Measurements from ENCODE around the gene YARS2.
"Not testable (repeated sequence)": the region's sequence is repeated elsewhere in the genome, so short reads cannot be mapped to it uniquely, and the experiment has no call there.

YARS2 gene

DNA sequence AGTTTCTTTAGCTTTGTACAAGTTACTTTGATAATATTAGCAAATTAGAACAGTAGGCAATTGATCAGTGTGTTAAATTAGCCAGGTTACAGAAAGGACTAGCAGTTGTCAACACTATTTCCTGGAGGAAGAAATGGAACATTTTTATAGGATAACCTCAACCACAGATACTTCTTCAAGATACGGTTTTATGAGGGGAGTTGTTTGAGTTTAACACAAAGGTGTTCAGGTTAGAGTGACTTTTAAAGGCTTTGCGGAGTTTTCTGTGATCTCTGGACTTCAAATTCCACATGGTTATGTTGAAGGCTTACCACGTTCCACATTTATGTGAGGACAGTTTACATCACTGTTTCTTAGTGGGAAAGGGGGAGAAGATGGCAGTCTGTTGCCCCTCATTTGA, 19.3 kb downstream of the YARS2 start:
- TF ChIP-seq, protein P1, sequence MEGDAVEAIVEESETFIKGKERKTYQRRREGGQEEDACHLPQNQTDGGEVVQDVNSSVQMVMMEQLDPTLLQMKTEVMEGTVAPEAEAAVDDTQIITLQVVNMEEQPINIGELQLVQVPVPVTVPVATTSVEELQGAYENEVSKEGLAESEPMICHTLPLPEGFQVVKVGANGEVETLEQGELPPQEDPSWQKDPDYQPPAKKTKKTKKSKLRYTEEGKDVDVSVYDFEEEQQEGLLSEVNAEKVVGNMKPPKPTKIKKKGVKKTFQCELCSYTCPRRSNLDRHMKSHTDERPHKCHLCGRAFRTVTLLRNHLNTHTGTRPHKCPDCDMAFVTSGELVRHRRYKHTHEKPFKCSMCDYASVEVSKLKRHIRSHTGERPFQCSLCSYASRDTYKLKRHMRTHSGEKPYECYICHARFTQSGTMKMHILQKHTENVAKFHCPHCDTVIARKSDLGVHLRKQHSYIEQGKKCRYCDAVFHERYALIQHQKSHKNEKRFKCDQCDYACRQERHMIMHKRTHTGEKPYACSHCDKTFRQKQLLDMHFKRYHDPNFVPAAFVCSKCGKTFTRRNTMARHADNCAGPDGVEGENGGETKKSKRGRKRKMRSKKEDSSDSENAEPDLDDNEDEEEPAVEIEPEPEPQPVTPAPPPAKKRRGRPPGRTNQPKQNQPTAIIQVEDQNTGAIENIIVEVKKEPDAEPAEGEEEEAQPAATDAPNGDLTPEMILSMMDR (IDR thresholded peaks at IDR 0.05; ENCODE audit: low read depth, low read length), result no peak
- no peak for DNase-seq (ENCODE audit: low read depth in 2 of 2)
- H3K4me3 ChIP-seq (replicated peaks in 1 of 2; ENCODE audit: low read depth in 2 of 2, low read length in 2 of 2), result no peak overlapping the region

DNA sequence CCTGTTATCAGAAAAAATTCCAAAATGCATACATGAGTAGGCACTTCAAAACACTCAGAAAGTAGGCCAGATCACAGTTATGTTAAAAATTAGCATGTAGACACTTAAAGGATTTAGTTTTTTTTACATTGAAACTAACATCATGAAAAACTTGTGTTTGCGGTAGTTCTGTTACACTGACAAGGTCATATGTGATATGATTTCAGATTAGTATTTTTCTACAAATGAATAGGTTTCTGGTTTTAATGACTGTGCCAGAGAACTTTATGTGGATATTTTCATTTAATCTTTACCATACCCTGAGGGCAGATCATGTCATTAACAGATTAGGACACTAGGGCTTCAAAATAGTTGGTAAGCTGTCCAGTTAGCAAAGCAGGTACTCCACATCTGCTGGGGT, 20.7 kb downstream of the YARS2 start:
- no peak overlapping the region for H3K4me3 ChIP-seq (replicated peaks in 1 of 2; ENCODE audit: low read depth in 2 of 2, low read length in 2 of 2)
- no peak for DNase-seq (ENCODE audit: low read depth in 2 of 2)
- TF ChIP-seq, protein P1 (IDR thresholded peaks at IDR 0.05; ENCODE audit: low read depth, low read length), result no peak

DNA sequence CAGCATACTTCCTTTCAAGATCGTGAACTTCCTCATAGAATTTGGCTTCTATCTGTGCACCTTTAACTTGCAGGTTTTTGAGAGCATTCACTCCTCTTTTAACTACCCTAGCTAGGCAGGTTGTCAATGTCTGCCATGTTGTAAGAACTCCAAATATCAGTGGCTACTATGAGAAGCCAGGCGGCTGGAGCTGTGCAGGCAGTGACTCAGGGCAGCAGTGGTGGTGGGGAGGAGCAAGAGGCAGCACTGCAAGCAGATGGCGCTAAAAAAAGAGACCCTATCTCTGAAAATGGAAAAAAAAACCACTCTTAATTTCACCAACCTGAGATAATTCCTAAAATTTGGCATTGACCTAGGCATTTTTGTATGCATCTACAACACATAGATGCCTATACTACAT, 28.5 kb downstream of the YARS2 start:
- TF ChIP-seq, protein P1 (IDR thresholded peaks at IDR 0.05; ENCODE audit: low read depth, low read length), result no peak
- DNase-seq (ENCODE audit: low read depth in 2 of 2), result peak; percentile 4 to 14
- no peak overlapping the region for H3K4me3 ChIP-seq (replicated peaks in 1 of 2; ENCODE audit: low read depth in 2 of 2, low read length in 2 of 2)

DNA sequence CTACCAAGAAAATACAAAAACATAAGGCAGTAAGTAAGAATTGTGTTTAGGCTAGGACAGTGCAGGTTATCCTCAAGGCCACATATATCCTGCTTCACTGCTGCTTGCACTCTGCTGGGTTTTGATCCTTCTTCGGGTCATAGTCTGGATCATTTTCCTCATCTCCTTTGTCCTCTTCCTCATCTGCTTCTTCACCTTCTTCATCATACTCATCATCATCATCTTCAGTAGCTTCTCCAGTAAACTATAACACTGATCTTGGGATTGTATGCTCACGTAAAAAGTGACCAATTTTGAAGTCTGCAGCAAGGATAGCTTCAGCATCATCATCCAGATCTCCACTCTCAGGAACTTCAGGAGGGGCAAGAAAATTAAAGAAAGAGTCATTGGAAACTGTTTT, 29.4 kb downstream of the YARS2 start:
- DNase-seq (ENCODE audit: low read depth in 2 of 2), result no peak
- H3K4me3 ChIP-seq (replicated peaks in 1 of 2; ENCODE audit: low read depth in 2 of 2, low read length in 2 of 2), result no peak overlapping the region
- TF ChIP-seq, protein P1 (IDR thresholded peaks at IDR 0.05; ENCODE audit: low read depth, low read length), result no peak

DNA sequence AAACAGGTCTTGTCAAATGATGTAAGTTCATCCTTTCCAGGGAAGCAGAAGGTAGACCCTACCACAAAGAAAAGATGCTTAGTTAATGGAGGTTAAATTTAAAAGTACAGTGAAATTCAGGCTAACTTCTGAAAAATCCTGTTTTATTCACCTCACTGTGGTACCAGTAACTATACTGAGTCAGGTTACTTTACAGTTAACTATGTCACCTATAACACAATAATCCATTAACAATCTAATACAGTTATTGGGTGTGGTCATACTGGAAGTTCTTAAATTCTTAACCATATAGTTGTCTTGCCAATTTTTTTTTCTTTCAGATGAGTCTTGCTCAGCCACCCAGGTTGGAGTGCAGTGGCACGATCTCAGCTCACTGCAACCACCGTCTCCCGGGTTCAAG, 30.4 kb downstream of the YARS2 start:
- H3K4me3 ChIP-seq (replicated peaks in 1 of 2; ENCODE audit: low read depth in 2 of 2, low read length in 2 of 2); DNase-seq (ENCODE audit: low read depth in 2 of 2): not testable (repeated sequence)

DNA sequence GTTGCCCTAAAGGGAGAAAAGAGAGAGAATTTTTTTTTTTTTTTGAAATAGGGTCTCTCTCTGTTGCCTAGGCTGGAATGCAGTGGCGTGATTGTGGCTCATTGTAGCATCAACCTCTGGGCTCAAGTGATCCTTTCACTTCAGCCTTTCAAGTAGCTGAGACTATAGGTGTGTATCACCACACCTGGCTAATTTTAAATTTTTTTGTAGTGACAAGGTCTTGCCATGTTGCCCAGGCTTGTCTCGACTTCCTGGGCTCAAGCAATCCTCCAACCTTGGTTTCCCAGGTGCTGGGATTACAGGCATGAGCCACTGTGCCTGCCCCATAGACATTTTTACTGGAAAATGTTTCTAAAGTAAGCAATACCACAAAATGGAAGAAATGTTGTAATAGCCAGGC, 36.8 kb downstream of the YARS2 start:
- no peak for DNase-seq (ENCODE audit: low read depth in 2 of 2)
- TF ChIP-seq, protein P1 (IDR thresholded peaks at IDR 0.05; ENCODE audit: low read depth, low read length), result no peak
- H3K4me3 ChIP-seq (replicated peaks in 1 of 2; ENCODE audit: low read depth in 2 of 2, low read length in 2 of 2), result no peak overlapping the region

DNA sequence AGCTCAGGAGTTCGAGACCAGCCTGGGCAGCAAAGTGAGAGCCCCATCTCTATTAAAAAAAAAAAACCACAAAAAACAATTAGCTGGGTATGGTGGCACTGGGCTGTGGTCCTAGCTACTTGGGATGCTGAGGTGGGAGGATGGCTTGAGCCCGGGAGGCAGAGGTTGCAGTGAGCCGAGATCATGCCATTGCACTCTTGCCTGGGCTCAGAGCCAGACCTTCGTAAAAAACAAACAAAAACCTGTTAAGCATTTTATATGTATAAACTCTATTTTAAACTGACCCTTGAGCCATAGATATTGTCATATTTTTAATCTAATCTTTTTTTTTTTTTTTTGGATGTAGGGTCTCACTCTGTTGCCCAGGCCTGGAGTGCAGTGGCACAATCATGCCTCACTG, 40.9 kb downstream of the YARS2 start:
- DNase-seq (ENCODE audit: low read depth in 2 of 2), result no peak
- TF ChIP-seq, protein P1 (IDR thresholded peaks at IDR 0.05; ENCODE audit: low read depth, low read length), result no peak
- H3K4me3 ChIP-seq (replicated peaks in 1 of 2; ENCODE audit: low read depth in 2 of 2, low read length in 2 of 2), result no peak overlapping the region
